ENCODE measurements around the gene PPA2. TPM values are rescaled to one million over a fixed set of nuclear protein-coding genes. Genes with fewer than 3 reads are reported as not detected.

Gene PPA2
- total RNA-seq, 4 donors from 2014 or later = 182 to 435 (median 311) TPM

GRCh38 chr4:105509291-105509690 is 35.4 kb upstream of the PPA2 start:
- H3K27me3 ChIP-seq = no peaks in the 10 kb centered on the region
- H3K27ac ChIP-seq = no peak overlapping the region
- no peak for DNase-seq
- H3K4me1 ChIP-seq = peaks cover 0 to 12% of the 10 kb centered on the region in 2 donors
- H3K36me3 ChIP-seq = no peaks in the 10 kb centered on the region
- no peak overlapping the region for H3K4me3 ChIP-seq (replicated peaks in 1 of 3)
- no peak for TF ChIP-seq POLR2A (IDR thresholded peaks at IDR 0.05)
- no peak for TF ChIP-seq CTCF (IDR thresholded peaks at IDR 0.05)
- WGBS, 2 donors = 80 to 81% methylated on average over 1 of the region's 1 CpG
- no peaks in the 10 kb centered on the region for H3K9me3 ChIP-seq
- intact Hi-C loops (cut with DNase I) = no loop called here

- intact Hi-C loops (cut with DNase I) = no loop called here
- no peak for DNase-seq
- no peaks in the 10 kb centered on the region for H3K27me3 ChIP-seq
- TF ChIP-seq POLR2A (IDR thresholded peaks at IDR 0.05) (no peak), CTCF (IDR thresholded peaks at IDR 0.05) (no peak)
- WGBS, 2 donors = 54 to 62% methylated on average over 2 of the region's 2 CpGs
- H3K36me3 ChIP-seq = no peaks in the 10 kb centered on the region
- peaks cover 0 to 7% of the 10 kb centered on the region in 2 donors for H3K4me1 ChIP-seq
- H3K4me3 ChIP-seq (replicated peaks in 1 of 3) = no peak overlapping the region
- H3K27ac ChIP-seq = no peak overlapping the region
- H3K9me3 ChIP-seq = no peaks in the 10 kb centered on the region
These were observed 30.9 kb upstream of the PPA2 start for GRCh38 chr4:105504744-105505143.

GRCh38 chr4:105503484-105503883 is 29.6 kb upstream of the PPA2 start:
- H3K4me1 ChIP-seq = no peaks in the 10 kb centered on the region
- H3K27ac ChIP-seq = no peak overlapping the region
- 85 to 91% methylated on average over 2 of the region's 2 CpGs for WGBS, 2 donors
- H3K9me3 ChIP-seq = no peaks in the 10 kb centered on the region
- no peak overlapping the region for H3K4me3 ChIP-seq (replicated peaks in 1 of 3)
- DNase-seq = no peak
- H3K36me3 ChIP-seq = no peaks in the 10 kb centered on the region
- TF ChIP-seq POLR2A (IDR thresholded peaks at IDR 0.05) (no peak), CTCF (IDR thresholded peaks at IDR 0.05) (no peak)
- no peaks in the 10 kb centered on the region for H3K27me3 ChIP-seq
- intact Hi-C loops (cut with DNase I) = no loop called here

- no peak overlapping the region for H3K4me3 ChIP-seq (replicated peaks in 1 of 3)
- no peaks in the 10 kb centered on the region for H3K27me3 ChIP-seq
- TF ChIP-seq CTCF (IDR thresholded peaks at IDR 0.05) (peak in 3 of 6 experiments; percentile 7 to 34 (median 19)), POLR2A (IDR thresholded peaks at IDR 0.05) (no peak)
- no peak for DNase-seq
- no peaks in the 10 kb centered on the region for H3K9me3 ChIP-seq
- H3K27ac ChIP-seq = no peak overlapping the region
- H3K4me1 ChIP-seq = no peaks in the 10 kb centered on the region
- intact Hi-C loops (cut with DNase I) = no loop called here
- no peaks in the 10 kb centered on the region for H3K36me3 ChIP-seq
- WGBS, 2 donors = 26 to 28% methylated on average over 2 of the region's 2 CpGs
These were observed 23.0 kb upstream of the PPA2 start for GRCh38 chr4:105496899-105497298.

- TF ChIP-seq POLR2A (IDR thresholded peaks at IDR 0.05) = no peak
- Histone ChIP-seq H3K4me3 (replicated peaks in 1 of 3) (no peak overlapping the region), H3K9me3 (no peaks in the 10 kb centered on the region), H3K36me3 (no peaks in the 10 kb centered on the region), H3K27me3 (no peaks in the 10 kb centered on the region), H3K4me1 (no peaks in the 10 kb centered on the region), H3K27ac (no peak overlapping the region)
- intact Hi-C loops (cut with DNase I) = no loop called here
- 84 to 86% methylated on average over 3 of the region's 3 CpGs for WGBS, 2 donors
- no peak for DNase-seq
These were observed 21.8 kb upstream of the PPA2 start for GRCh38 chr4:105495667-105496066.

- WGBS, 2 donors = 68 to 88% methylated on average over 1 of the region's 1 CpG
- DNase-seq = no peak
- no peak overlapping the region for H3K4me3 ChIP-seq (replicated peaks in 1 of 3)
- TF ChIP-seq CTCF (IDR thresholded peaks at IDR 0.05) (no peak), POLR2A (IDR thresholded peaks at IDR 0.05) (no peak)
- H3K27me3 ChIP-seq = no peaks in the 10 kb centered on the region
- no peaks in the 10 kb centered on the region for H3K9me3 ChIP-seq
- H3K27ac ChIP-seq = no peak overlapping the region
- no peaks in the 10 kb centered on the region for H3K36me3 ChIP-seq
- H3K4me1 ChIP-seq = no peaks in the 10 kb centered on the region
- intact Hi-C loops (cut with DNase I) = no loop called here
These were observed 16.7 kb upstream of the PPA2 start for GRCh38 chr4:105490523-105490922.

All from thyroid gland (tissue), 4 donors.